Neural cell (in vitro differentiated cells): ENCODE results near the gene TMEM247. TPM values are rescaled to one million over a fixed set of nuclear protein-coding genes. Genes with fewer than 3 reads are reported as not detected.

Experiments used
- H2AFZ ChIP-seq: fragments of 200-600, 300-800 bp; sonication (generic), shearing (Covaris generic); 2 replicates; pipeline ENCODE4 v1.6.0; 2014; ENCODE audit warnings: low read depth, mild to moderate bottlenecking, antibody characterized with exemption, low read length, moderate library complexity
- H3F3A ChIP-seq: fragments of 200-600 bp; shearing (Covaris generic); 2 replicates; pipeline ENCODE4 v1.6.1; 2016; ENCODE audit warnings: mild to moderate bottlenecking, moderate library complexity, mixed read lengths, antibody characterized with exemption, low read length; ENCODE audit not compliant: insufficient read depth, poor library complexity, severe bottlenecking
- H3K27ac ChIP-seq: fragments of 200-600, 300-800 bp; sonication (generic), shearing (Covaris generic); 2 replicates; pipeline ENCODE4 v1.5.1; 2014; ENCODE audit warnings: mild to moderate bottlenecking, low read length, moderate library complexity
- H3K27me3 ChIP-seq: fragments of 300-800, 200-600 bp; sonication (generic), shearing (Covaris generic); 2 replicates; pipeline ENCODE4 v1.6.0; 2014; ENCODE audit warnings: mild to moderate bottlenecking, low read depth, low read length, moderate library complexity; ENCODE audit not compliant: insufficient read depth
- H3K36me3 ChIP-seq: fragments of 300-800, 200-600 bp; sonication (generic), shearing (Covaris generic); 2 replicates; pipeline ENCODE4 v1.5.1; 2014; ENCODE audit warnings: mild to moderate bottlenecking, antibody characterized with exemption, low read length, moderate library complexity; ENCODE audit not compliant: insufficient read depth
- H3K4me2 ChIP-seq: fragments of 300-800, 200-600 bp; sonication (generic), shearing (Covaris generic); 2 replicates; pipeline ENCODE4 v1.6.0; 2014; ENCODE audit warnings: mild to moderate bottlenecking, low read length
- H3K4me3 ChIP-seq: fragments of 300-800, 200-600 bp; sonication (generic), shearing (Covaris generic); 2 replicates; pipeline ENCODE4 v1.5.1; 2014; ENCODE audit warnings: mild to moderate bottlenecking, low read length, moderate library complexity
- H3K79me2 ChIP-seq: fragments of 200-600 bp; shearing (Covaris generic); replicated peaks from 2 replicates; pipeline ENCODE4 v1.6.0; 2014; ENCODE audit warnings: mild to moderate bottlenecking, low read length, moderate library complexity; ENCODE audit not compliant: insufficient read depth
- H3K9ac ChIP-seq: fragments of 300-800, 200-600 bp; sonication (generic), shearing (Covaris generic); 2 replicates; pipeline ENCODE4 v1.6.1; 2016; ENCODE audit warnings: mild to moderate bottlenecking, low read length, mixed read lengths
- H3K9me2 ChIP-seq: fragments of 200-600 bp; shearing (Covaris generic); 2 replicates; pipeline ENCODE4 v1.6.1; 2016; ENCODE audit warnings: mild to moderate bottlenecking, low read length, mixed read lengths; ENCODE audit not compliant: insufficient read depth
- H3K9me3 ChIP-seq: fragments of 200-600, 300-800 bp; sonication (generic), shearing (Covaris generic); 2 replicates; pipeline ENCODE4 v1.6.1; 2016; ENCODE audit warnings: mild to moderate bottlenecking, mixed run types, low read length, moderate library complexity, mixed read lengths
- H4K20me1 ChIP-seq: fragments of 200-600 bp; shearing (Covaris generic); 2 replicates; pipeline ENCODE4 v1.6.1; 2016; ENCODE audit warnings: mild to moderate bottlenecking, mixed run types; ENCODE audit not compliant: insufficient read depth
- CTCF ChIP-seq: fragments of 450-650 bp; IDR thresholded peaks from 2 replicates; pipeline ENCODE4 v1.5.1; 2014; ENCODE audit warnings: antibody characterized with exemption, mild to moderate bottlenecking, moderate library complexity; ENCODE audit not compliant: poor library complexity, severe bottlenecking
- EP300 ChIP-seq: fragments of 450-650 bp; conservative IDR thresholded peaks from 2 replicates; pipeline ENCODE4 v1.6.1; 2014; ENCODE audit warnings: antibody characterized with exemption, mild to moderate bottlenecking, moderate library complexity; ENCODE audit not compliant: poor library complexity, severe bottlenecking
- EZH2 ChIP-seq: fragments of 200-600, 300-800 bp; shearing (Covaris generic), sonication (generic); IDR thresholded peaks from 2 replicates; pipeline ENCODE4 v1.6.1; 2014; ENCODE audit warnings: antibody characterized with exemption, low read length, borderline replicate concordance, mild to moderate bottlenecking; ENCODE audit not compliant: insufficient read depth, poor library complexity, severe bottlenecking
- MXI1 ChIP-seq: fragments of 450-650 bp; conservative IDR thresholded peaks from 2 replicates; pipeline ENCODE4 v1.6.1; 2014; ENCODE audit warnings: antibody characterized with exemption, mild to moderate bottlenecking; ENCODE audit not compliant: poor library complexity, severe bottlenecking
- POLR2AphosphoS5 ChIP-seq: IDR thresholded peaks from 2 replicates; pipeline ENCODE4 v1.6.1; 2012
- RAD21 ChIP-seq: fragments of 450-650 bp; conservative IDR thresholded peaks from 2 replicates; pipeline ENCODE4 v1.6.1; 2014; ENCODE audit warnings: antibody characterized with exemption, mild to moderate bottlenecking, moderate library complexity
- REST ChIP-seq: IDR thresholded peaks from 2 replicates; pipeline ENCODE4 v1.6.1; 2012; ENCODE audit warnings: borderline replicate concordance
- SMC3 ChIP-seq: fragments of 450-650 bp; conservative IDR thresholded peaks from 2 replicates; pipeline ENCODE4 v1.6.1; 2014; ENCODE audit warnings: antibody characterized with exemption, mild to moderate bottlenecking, moderate library complexity; ENCODE audit not compliant: poor library complexity
- TAF1 ChIP-seq: IDR thresholded peaks from 2 replicates; pipeline ENCODE4 v1.6.1; 2012; ENCODE audit warnings: low read depth
- polyA plus RNA-seq: library from polyadenylated mRNA; depleted of rRNA; stranded (reverse); fragments of >200 nt; gene quantifications from 2 replicates; pipeline ENCODE4 v1.2.3, GENCODE V29; 2014

The TMEM247 gene
- polyA plus RNA-seq, 1 donor from 2014 or later, result not detected

GRCh38 chr2:46512185-46512584 is 32.8 kb downstream of the TMEM247 start:
- Histone ChIP-seq H3K27me3 (no peaks in the 10 kb centered on the region), H3K4me2 (no peak overlapping the region), H3F3A (no peaks in the 10 kb centered on the region), H2AFZ (no peak overlapping the region), H3K9me3 (peaks cover 6% of the 10 kb centered on the region), H4K20me1 (no peaks in the 10 kb centered on the region), H3K9ac (no peak overlapping the region), H3K27ac (no peak overlapping the region), H3K9me2 (no peaks in the 10 kb centered on the region), H3K79me2 (no peaks in the 10 kb centered on the region), H3K36me3 (no peaks in the 10 kb centered on the region), H3K4me3 (no peak overlapping the region)
- TF ChIP-seq CTCF (no peak), MXI1 (no peak), TAF1 (no peak), RAD21 (no peak), SMC3 (no peak), EZH2 (no peak), EP300 (no peak), POLR2AphosphoS5 (no peak), REST (no peak)

- TF ChIP-seq RAD21 (no peak), EP300 (no peak), EZH2 (no peak), SMC3 (no peak), REST (no peak), TAF1 (no peak), POLR2AphosphoS5 (no peak), CTCF (no peak), MXI1 (no peak)
- H3K79me2 ChIP-seq, result no peaks in the 10 kb centered on the region
- H3K27me3 ChIP-seq, result no peaks in the 10 kb centered on the region
- H3K4me3 ChIP-seq, result no peak overlapping the region
- H3K9me2 ChIP-seq, result no peaks in the 10 kb centered on the region
- no peak overlapping the region for H2AFZ ChIP-seq
- H3K27ac ChIP-seq, result no peak overlapping the region
- peaks cover 6% of the 10 kb centered on the region for H3K9me3 ChIP-seq
- no peaks in the 10 kb centered on the region for H3K36me3 ChIP-seq
- no peak overlapping the region for H3K4me2 ChIP-seq
- H3K9ac ChIP-seq, result no peak overlapping the region
- no peaks in the 10 kb centered on the region for H4K20me1 ChIP-seq
- H3F3A ChIP-seq, result no peaks in the 10 kb centered on the region
These were observed 35.4 kb downstream of the TMEM247 start for GRCh38 chr2:46514738-46515137.
